AG09309 (cell line): Measurements from ENCODE around the gene FSTL4.

Experiments
- DNase-seq: peaks from one replicate; pipeline ENCODE4 v3.0.0-alpha.2; 2010; ENCODE audit warnings: low read depth
- H3K4me3 ChIP-seq: 2 replicates; pipeline ENCODE4 v1.5.1; 2011; ENCODE audit warnings: mild to moderate bottlenecking, low read depth, low read length, moderate library complexity; ENCODE audit not compliant: control insufficient read depth
- TF ChIP-seq, protein P1 (sequence below): IDR thresholded peaks from 2 replicates; pipeline ENCODE4 v1.5.1; 2011; ENCODE audit warnings: mild to moderate bottlenecking, low read depth, low read length, inconsistent platforms; ENCODE audit not compliant: insufficient read depth, control insufficient read depth; ENCODE audit errors: missing control alignments

FSTL4 gene

DNA sequence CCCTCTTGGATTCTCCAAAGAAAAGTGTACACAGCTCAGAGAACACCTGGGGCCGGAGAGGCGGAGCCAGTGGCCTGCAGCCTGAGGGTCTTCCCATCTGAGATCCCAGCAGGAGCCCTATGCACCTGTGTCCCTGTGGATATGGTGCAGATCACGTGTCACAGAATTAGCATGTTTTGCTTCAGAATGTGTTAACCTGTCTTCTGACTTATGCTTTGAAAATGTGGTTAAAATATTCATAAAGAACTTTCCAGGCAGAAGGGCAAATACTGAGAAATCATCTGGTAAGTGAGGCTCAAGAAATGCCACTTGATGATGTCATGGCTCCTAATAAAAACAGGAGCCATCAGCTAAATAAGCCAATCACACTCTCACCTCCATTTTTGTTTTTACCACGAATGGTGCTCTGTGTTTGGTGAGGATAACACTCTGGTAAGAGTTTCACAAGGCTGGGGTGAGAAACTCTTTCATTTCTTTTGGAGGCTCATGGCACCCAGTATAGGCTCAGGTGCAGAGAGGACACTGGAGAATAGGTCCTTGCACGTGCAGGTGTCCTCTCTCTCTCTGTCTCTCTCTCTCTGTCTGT, 279.8 kb downstream of the FSTL4 start:
- TF ChIP-seq, protein P1, sequence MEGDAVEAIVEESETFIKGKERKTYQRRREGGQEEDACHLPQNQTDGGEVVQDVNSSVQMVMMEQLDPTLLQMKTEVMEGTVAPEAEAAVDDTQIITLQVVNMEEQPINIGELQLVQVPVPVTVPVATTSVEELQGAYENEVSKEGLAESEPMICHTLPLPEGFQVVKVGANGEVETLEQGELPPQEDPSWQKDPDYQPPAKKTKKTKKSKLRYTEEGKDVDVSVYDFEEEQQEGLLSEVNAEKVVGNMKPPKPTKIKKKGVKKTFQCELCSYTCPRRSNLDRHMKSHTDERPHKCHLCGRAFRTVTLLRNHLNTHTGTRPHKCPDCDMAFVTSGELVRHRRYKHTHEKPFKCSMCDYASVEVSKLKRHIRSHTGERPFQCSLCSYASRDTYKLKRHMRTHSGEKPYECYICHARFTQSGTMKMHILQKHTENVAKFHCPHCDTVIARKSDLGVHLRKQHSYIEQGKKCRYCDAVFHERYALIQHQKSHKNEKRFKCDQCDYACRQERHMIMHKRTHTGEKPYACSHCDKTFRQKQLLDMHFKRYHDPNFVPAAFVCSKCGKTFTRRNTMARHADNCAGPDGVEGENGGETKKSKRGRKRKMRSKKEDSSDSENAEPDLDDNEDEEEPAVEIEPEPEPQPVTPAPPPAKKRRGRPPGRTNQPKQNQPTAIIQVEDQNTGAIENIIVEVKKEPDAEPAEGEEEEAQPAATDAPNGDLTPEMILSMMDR, result no peak

DNA sequence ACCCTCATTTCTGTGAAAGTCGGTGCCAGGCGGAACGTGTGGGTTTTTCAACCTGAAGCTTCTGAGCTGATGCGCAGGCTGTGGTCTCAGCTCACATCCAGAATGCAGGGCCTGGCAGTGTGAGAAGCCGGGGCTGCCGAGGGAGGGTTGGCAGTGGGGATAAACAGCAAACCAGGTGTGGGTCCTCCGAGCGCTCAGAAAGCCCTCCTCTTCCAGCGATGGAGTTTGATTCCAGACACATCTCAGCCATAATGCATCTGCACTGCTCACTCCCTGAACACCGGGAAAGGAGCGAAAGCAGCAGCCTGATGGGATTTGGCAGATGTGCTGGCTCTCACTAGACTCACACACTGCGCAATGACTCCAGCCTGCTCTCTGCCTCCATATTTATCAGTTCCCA, 280.4 kb downstream of the FSTL4 start:
- DNase-seq, result no peak

More for the DNA sequence above, 279.8 kb downstream of the FSTL4 start:
- no peak overlapping the region for H3K4me3 ChIP-seq
- DNase-seq, result no peak

DNA sequence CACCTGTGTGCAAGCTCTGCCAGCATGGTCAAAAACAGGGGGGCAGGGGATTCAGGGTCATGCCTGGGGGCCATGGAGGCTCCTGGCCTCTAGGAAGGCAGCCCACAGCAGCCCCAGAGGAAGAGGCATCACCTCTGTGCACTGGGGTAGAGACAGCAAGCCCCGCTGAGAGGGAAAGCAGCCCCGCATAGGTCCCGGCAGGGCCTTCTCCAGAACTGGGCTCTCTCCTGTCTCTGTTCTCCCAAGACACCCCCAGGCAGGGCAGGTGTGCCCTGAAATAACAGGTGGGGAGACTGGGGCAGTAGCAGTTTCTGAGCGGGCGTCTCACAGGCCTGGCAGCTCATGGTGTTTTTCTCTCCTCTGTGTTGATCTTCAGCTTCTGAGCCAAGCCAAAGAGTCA, 281.4 kb downstream of the FSTL4 start:
- TF ChIP-seq, protein P1, result no peak
- DNase-seq, result no peak
- H3K4me3 ChIP-seq, result no peak overlapping the region

More for the DNA sequence above, 280.4 kb downstream of the FSTL4 start:
- TF ChIP-seq, protein P1, result no peak
- H3K4me3 ChIP-seq, result no peak overlapping the region

DNA sequence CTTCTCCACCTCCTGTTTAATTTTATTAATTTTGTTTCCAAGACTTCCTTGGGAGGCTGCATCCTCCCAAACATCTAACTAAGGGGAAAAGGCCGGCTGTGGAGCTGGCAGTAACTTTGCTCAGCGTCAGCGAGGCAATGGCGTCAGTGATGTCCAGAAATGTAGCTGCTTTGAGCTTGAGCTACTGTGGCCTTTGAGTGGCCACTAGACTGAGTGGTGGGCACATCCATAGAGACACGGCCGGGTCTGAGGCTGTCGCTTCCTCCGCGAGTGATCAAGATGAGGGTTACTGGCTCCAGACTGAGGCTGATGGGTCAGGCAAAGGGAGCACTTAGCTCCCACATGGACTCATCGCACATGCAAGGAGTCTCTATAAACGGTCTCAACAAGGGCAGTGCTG, 283.5 kb downstream of the FSTL4 start:
- DNase-seq, result no peak
- H3K4me3 ChIP-seq, result no peak overlapping the region
- TF ChIP-seq, protein P1, result no peak

DNA sequence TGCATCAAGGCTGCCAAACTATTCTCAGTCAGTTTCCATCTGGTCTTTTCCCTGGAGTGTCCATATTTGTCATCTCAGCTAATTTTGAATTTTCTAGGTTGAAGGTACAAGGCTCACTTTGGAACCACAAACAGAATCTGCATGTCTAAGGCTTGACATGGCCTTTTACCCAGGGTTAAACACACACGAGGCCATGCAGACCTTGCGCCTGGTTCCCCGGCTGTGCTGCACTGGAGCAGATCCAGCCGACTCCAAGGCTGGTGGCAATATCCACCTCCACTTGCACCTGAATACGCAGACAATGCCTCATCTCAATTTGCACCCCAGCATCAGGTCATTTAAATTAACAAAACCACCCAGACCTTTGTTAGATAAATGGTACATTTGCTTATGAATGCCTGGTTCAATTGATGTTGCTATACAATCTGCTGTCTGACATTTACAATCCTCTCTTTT, 284.4 kb downstream of the FSTL4 start:
- no peak for DNase-seq
- TF ChIP-seq, protein P1, result no peak
- H3K4me3 ChIP-seq, result no peak overlapping the region

DNA sequence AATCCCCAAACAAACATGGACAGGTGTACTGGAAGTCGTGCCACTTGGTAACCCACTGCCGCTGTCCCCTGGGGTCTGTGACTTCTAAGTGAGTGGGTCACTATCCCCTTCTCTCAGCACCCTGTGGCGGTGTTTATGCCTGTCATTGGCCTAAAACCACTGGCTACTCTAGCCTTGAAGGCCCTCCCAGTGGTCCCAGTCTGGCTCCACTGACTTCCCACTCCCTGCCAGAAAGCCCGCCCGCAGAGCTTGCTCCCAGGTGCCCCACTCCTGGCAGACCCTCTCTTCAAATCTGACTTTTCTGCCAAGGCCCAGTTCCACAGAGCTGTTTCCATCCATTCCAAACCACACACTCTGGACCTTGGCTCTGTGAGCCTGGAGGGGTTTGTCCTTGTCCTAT, 286.0 kb downstream of the FSTL4 start:
- TF ChIP-seq, protein P1, result no peak
- no peak overlapping the region for H3K4me3 ChIP-seq
- DNase-seq, result no peak

DNA sequence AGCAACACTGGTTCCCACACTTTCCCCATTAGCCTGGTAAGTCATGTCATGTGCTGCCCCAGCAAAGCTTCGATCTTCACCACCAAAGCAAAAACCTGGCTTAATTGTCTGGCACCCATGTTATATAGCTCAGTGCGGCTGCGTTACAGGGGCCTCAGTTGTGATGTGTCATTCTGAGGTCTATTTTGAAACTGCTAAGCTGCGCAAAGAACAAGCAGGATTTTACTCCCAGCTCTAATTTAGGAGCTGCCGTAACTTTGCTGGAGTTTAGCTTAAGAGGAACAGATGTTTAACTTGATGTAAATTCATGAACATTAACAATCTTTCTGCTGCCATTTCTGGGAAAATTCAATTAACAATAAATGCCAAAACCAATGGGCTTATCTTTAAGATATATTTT, 286.5 kb downstream of the FSTL4 start:
- H3K4me3 ChIP-seq, result no peak overlapping the region
- TF ChIP-seq, protein P1, result no peak
- no peak for DNase-seq
